Activated CD4-positive, alpha-beta T cell treated with anti-CD3 and anti-CD28 coated beads, Interleukin-2, Interleukin-6, amounts not matched to agents 100 ng/mL and 50 ng/mL, durations not matched to agents 16 hours and 8 hours (primary cell): ENCODE results near the gene RNF220.

Experiments
- DNase-seq: peaks from one replicate; pipeline ENCODE4 v3.0.0-alpha.2; 2020

Gene RNF220

DNA sequence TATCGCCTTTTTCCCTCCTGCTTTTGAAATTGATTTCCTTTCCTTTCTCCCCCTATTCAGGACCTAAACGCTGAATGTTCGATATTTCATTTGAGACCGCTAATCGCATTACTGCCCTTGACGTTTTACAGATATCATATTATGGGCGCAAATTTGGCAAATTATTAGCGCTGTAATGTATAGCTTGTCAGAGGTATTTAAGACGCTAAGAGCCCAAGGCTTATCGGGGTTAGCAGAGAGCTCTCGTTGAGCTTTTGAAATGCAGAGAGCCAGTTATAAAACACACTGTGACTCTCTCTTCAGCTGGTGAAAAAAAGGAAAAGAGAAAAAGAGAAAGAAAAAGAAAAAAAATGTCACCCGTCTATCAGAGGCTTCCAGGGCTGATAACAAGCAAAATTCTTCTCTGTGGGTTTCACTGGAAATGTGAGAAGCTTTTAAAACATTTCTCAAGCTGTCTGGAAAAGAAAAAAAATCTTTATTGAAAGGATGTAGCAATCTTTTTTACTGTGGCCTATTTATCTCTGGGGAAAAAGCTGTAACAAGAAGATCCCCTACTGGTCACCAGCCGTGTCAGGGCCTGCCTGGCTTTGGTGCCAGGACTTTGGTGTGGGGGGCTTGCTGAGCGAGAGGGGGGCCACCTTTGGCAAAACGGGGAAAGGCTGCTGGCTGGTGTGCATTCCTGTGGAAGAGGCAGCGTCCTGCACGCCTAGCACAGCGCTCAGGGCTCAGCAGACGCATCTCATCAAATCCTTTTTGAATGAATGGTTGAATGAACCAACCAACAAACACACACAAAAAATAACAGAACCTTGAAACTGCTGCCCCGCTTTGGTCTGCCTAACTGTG, 119.8 kb downstream of the RNF220 start:
- no peak for DNase-seq

DNA sequence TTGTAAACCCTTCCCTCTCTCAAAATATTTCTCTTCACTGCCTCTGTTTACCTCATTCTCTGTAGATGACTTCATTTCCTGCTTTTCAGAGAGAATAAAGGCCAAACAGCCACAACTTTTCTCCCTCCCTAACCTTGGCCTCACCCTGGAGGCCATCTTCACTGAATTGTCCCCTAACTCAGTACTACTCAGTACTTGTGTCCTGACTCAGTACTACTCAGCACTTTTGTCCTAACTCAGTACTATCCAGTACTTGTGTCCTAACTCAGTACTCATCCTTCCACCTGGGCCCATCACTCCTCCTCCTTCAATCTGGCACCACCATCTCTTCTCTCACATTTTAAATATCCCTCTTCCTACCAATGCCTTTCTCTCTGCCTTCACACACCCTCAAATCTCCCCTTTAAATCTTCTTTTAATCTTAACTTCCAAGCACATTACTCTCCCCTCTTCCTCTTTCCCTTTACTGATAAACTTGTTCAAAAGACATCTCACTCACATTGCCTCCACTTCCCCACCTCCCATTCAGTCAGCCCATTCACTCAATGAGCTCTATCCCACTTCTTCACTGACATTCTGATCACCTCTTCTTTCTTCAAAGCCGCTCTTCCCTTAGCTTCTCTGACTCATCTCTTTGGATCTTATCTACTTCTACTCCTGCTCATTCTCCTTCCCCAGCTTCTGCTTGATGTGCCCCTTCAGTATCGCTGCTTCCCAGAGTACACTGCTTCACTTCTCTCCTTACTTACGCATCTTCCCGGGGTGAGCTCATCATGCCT, 121.4 kb downstream of the RNF220 start:
- no peak for DNase-seq

GRCh38 chr1:44531785-44532566, 126.9 kb downstream of the RNF220 start:
- DNase-seq, result peak; percentile 67

- no peak for DNase-seq
Measured at GRCh38 chr1:44532567-44532944, 127.5 kb downstream of the RNF220 start.

GRCh38 chr1:44534771-44535170, 129.7 kb downstream of the RNF220 start:
- no peak for DNase-seq

- no peak for DNase-seq
Measured at GRCh38 chr1:44536357-44537209, 131.5 kb downstream of the RNF220 start.

DNA sequence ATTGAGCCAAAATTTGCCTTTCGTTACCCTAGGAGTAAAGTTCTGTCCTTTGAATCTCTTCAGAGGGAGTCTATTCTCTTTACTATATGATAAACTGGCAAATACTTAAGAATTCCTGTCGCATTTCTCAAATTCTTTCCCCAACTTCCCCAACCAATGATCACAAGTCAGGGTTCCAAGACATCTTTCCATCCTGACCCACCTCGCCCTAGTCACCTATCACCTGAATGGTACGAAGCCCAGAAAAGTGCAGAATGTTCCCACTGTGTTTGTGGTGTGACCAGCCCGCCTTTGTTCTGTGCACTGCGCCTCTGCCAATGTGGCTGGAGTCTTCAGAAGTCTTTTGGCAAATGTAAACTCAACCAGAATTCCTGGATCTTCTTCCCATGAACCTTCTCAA, 132.5 kb downstream of the RNF220 start:
- no peak for DNase-seq

- no peak for DNase-seq
Measured at GRCh38 chr1:44537956-44538355, 132.9 kb downstream of the RNF220 start.

GRCh38 chr1:44539991-44540730, 135.1 kb downstream of the RNF220 start:
- no peak for DNase-seq

DNA sequence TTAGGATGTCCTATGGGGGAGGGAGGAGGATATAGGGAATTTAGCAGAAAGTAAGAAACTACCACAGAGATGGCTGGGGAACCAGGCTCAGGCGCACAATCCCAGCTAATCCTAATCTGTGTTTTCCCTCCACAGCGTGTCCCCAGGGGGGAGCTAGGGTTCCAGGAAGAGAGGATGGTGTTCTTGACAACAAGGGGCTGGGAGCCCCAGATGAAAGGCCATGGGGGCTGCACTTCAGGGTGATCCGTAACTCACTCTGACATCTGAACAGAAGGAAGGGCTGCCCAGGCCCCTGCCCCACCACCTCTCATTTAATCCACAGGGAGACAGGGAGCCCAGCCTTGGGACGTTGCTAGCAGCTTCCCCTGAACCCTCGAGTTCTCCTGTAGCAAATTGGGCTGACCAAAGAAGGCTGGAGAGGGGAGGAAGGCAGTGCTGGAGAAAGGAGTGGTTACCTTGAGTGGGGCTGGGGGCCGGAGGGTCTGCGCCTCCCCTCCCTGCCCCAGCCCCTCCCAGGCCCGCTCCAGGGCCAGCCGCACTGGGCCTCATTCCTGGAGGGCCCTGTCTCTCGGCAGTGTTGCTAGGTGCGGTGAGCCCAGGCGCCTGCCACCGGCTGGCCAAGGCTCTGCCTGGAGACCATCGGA, 137.5 kb downstream of the RNF220 start:
- no peak for DNase-seq

DNA sequence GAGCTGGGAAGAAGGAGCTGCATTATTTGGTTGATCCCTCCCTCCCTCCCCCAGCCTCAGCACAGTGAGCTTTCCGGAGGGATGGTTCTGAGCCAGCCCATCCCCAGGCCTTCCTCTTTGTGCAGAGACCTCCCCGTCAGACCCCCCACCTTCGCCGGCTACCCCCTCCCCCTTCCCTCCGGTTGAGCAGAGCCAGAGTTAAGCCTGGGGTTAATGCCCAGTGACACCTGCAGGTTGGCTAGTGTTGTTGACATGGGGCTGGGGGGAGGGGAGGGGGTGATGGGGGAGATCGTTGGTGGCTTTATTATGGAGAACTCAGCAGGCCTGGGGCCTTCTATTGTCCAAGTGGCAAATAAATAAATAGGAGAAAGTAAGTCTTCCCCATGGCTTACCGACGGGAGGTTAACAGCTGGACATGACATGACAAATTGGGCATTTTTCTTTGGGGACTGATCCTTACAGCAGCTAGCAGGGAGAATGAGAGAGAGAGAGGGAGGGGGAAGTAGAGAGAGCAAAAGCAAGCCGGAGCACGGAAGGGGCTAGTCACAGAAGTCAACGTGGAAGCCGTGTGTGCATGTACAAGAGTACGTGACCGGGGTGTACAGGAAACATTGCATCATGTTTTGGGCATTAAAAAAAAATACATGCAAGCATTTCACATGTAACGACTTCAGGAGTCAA, 138.1 kb downstream of the RNF220 start:
- no peak for DNase-seq

GRCh38 chr1:44543786-44544185, 138.7 kb downstream of the RNF220 start:
- DNase-seq, result no peak

GRCh38 chr1:44544960-44545359, 139.9 kb downstream of the RNF220 start:
- no peak for DNase-seq

DNA sequence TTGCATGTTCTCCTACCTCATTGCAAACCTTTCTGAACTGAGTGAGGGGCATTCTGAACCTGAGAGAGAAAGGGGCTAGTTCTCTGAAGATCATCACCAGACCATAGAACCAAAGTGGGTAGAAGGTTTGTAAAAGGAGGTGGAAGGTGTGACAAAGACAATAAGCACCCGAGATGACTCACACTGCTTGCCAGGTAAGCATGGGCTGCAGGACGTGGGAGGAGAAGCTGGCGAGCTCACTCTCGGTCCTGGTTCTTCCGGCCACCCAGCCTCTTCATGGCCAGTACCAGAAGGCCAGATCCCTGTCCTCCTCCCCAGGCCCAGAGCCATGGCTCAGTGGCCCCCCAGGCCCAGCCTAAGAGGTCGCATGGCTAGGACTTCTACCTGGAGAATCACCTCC, 140.9 kb downstream of the RNF220 start:
- DNase-seq, result no peak

DNA sequence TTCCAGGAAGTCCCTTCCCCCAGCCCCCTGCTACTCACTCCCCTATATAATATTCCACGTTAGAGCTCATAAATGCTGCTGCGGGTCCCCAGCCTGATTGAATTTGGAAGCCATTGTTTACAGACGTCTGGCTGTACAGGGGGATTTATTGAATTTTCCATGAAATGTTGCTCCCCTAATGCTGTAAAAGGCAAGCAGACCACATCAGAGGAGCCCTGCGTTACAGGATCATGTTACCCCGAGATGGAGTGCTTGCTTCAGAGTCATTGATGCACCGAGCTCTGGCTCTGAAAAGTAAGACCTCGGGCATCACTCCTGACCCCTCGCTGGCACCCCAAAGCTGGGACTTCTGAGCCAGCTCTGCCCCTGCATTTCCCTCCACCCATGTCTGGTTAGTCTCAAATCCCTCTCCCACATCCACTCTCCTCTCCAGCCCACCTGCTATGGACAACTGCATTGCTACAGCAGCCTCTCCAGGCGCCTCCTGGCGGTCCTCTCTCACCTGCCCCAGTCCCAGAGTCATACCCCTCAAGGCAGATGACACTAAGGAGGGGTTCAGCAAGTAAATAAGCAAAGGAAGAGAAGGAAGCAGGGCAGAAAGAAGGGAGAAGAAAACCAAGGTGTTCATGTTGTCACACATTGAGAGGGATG, 141.5 kb downstream of the RNF220 start:
- DNase-seq, result no peak

- no peak for DNase-seq
Measured at GRCh38 chr1:44547361-44547760, 142.3 kb downstream of the RNF220 start.

DNA sequence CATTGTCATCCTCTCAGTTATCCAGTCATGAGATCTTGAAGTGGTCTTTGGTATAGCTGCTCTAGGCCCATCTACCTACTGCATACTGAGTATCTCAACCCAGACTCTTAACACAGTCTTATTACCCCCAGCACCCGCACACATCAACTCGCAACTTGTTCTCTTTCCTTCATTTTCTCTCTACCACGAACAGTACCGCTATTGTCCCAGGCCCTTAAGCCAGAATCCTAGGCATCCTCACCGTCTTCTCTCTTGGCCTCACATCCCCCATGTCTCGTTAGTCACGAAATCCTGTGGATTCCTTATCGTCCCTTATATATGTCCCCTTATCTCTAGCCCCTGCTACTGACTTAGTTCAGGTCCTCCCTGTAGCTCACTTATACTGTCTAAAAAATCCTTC, 142.8 kb downstream of the RNF220 start:
- no peak for DNase-seq

DNA sequence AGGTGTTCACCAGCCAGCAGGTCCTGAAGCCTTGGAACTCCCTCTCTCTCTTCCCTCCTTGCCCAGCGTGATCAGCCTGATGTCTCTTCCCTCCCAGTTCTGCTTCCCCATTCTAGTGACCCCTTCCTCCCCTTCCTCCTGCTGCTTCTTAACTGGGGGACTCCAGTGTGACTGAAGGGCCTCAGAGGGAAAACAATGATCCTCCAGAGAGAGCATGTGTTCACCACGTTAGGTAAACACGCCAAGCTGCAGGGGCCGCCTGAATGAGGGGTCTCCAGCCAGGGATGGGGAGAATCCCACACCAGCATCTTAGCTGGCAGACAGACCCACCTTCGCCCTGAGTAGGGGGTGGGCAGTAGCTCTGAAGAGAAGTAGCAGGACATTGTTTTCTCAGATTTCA, 144.5 kb downstream of the RNF220 start:
- no peak for DNase-seq

GRCh38 chr1:44553127-44553758, 148.2 kb downstream of the RNF220 start:
- DNase-seq, result no peak

DNA sequence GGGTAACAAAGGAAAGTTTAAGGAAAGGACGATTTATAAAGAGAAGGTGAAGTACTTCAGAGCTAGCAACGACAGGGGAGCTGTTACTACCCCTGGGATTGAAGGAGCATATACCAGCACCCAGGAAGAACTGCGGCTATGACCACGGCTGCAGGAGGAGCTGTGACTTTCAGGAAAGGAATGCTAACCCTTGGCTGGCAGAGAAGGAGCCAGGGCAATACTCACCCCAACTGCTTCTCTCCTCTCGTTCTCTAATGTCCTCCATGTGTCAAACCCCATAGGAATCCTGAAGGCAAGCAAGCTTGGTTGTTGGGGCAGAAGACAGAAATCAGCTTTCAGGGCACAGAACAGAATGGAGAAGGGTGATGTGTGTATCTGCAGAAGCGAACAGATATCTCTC, 148.7 kb downstream of the RNF220 start:
- DNase-seq, result no peak
